ENCODE results near the gene C15orf39. TPM values are rescaled to one million over a fixed set of nuclear protein-coding genes. Genes with fewer than 3 reads are reported as not detected.

The C15orf39 gene
- total and polyA plus RNA-seq, 2 experiments from 2014 or later: 5.1 to 12.5 TPM

DNA sequence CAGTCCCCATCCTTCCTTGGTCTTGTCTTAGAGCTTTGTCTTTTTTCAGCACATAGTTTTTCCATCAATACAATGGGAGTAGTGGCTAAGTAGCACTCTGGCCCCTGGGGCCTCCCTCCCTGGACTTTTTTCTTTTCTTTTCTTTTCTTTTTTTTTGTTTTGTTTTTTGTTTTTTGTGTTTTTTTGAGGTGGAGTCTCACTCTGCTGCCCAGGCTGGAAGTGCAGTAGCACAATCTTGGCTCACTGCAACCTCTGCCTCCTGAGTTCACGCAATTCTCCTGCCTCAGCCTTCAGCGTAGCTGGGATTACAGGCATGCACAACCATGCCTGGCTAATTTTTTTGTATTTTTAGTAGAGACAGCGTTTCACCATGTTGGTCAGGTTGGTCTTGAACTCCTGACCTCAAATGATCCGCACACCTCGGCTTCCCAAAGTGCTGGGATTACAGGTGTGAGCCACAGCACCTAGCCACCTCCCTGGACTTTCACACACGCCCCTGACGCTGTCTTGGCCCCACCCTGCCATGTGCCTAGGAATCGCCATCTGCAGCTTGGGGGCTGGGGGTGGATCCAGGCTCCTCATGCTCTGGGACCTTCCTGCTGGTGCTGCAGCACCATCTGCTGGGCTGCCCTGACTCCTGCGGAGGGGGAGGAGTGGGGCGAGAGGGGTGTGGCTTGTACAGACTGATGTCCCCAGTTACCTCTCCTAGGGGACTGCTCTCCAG is 2.8 kb downstream of the C15orf39 start:
- Histone ChIP-seq H3K4me3 (peak overlapping the region; percentile 97), H2AFZ (no peak overlapping the region), H3K79me2 (ENCODE audit: insufficient read depth) (peaks cover 75% of the 10 kb centered on the region), H3K9me3 (ENCODE audit: low read depth) (no peaks in the 10 kb centered on the region), H4K20me1 (ENCODE audit: insufficient read depth) (peaks cover 11% of the 10 kb centered on the region; the same call in 1 of the 2 replicates), H3K36me3 (ENCODE audit: low read depth) (no peaks in the 10 kb centered on the region; the same call in 1 of the 2 replicates), H3K27me3 (replicated peaks; ENCODE audit: insufficient read depth) (no peaks in the 10 kb centered on the region), H3K4me2 (ENCODE audit: unreplicated experiment) (peak overlapping the region; percentile 91), H3K27ac (peak overlapping the region; percentile 98), H3F3A (ENCODE audit: insufficient read depth) (peaks cover 11% of the 10 kb centered on the region), H3K9me2 (ENCODE audit: insufficient read depth) (no peaks in the 10 kb centered on the region), H3K4me1 (ENCODE audit: insufficient read depth) (peaks cover 22% of the 10 kb centered on the region), H3K9ac (peak overlapping the region; percentile 100)
- TF ChIP-seq EZH2phosphoT487 (IDR thresholded peaks at IDR 0.05; ENCODE audit: insufficient read depth, low read depth) (no peak), EZH2 (IDR thresholded peaks at IDR 0.05; ENCODE audit: insufficient read depth, poor library complexity, severe bottlenecking) (no peak)
- DNase-seq: peak; percentile 96
- in situ Hi-C loops (cut with MboI): loop anchor here (5.0 kb wide), 1 partner anchor 177 kb away; no protein-coding TSS in a partner anchor
- WGBS, 2 experiments (ENCODE audit: low coverage in 1 of 2, low lambda C conversion rate in 2 of 2, missing lambda C conversion rate in 2 of 2): 9 to 10% methylated on average over 10 of the region's 10 CpGs

- Histone ChIP-seq H3K9me2 (ENCODE audit: insufficient read depth) (no peaks in the 10 kb centered on the region), H3K4me3 (no peak overlapping the region), H3F3A (ENCODE audit: insufficient read depth) (peaks cover 11% of the 10 kb centered on the region), H3K4me2 (ENCODE audit: unreplicated experiment) (no peak overlapping the region), H3K27ac (no peak overlapping the region), H4K20me1 (ENCODE audit: insufficient read depth) (peaks cover 13% of the 10 kb centered on the region; the same call in 1 of the 2 replicates), H3K4me1 (ENCODE audit: insufficient read depth) (peaks cover 22% of the 10 kb centered on the region), H3K9ac (no peak overlapping the region), H3K27me3 (replicated peaks; ENCODE audit: insufficient read depth) (no peaks in the 10 kb centered on the region), H3K36me3 (ENCODE audit: low read depth) (no peaks in the 10 kb centered on the region; the same call in 1 of the 2 replicates), H2AFZ (no peak overlapping the region), H3K9me3 (ENCODE audit: low read depth) (no peaks in the 10 kb centered on the region), H3K79me2 (ENCODE audit: insufficient read depth) (peaks cover 80% of the 10 kb centered on the region)
- TF ChIP-seq EZH2 (IDR thresholded peaks at IDR 0.05; ENCODE audit: insufficient read depth, poor library complexity, severe bottlenecking) (no peak), EZH2phosphoT487 (IDR thresholded peaks at IDR 0.05; ENCODE audit: insufficient read depth, low read depth) (no peak)
- DNase-seq: no peak
- in situ Hi-C loops (cut with MboI): loop anchor here (5.0 kb wide), 1 partner anchor 178 kb away; no protein-coding TSS in a partner anchor
- 25 to 29% methylated on average over 3 of the region's 3 CpGs for WGBS, 2 experiments (ENCODE audit: low coverage in 1 of 2, low lambda C conversion rate in 2 of 2, missing lambda C conversion rate in 2 of 2)
Observed at GRCh38 chr15:75205064-75205395, 3.3 kb downstream of the C15orf39 start.

GRCh38 chr15:75206006-75206405 is 4.3 kb downstream of the C15orf39 start:
- WGBS, 2 experiments (ENCODE audit: low coverage in 1 of 2, low lambda C conversion rate in 2 of 2, missing lambda C conversion rate in 2 of 2): 90 to 91% methylated on average over 11 of the region's 11 CpGs
- Histone ChIP-seq H3K4me3 (no peak overlapping the region), H3K4me2 (ENCODE audit: unreplicated experiment) (no peak overlapping the region), H3K27ac (no peak overlapping the region), H3K4me1 (ENCODE audit: insufficient read depth) (peaks cover 19% of the 10 kb centered on the region), H3K36me3 (ENCODE audit: low read depth) (no peaks in the 10 kb centered on the region; the same call in 1 of the 2 replicates), H3K9ac (no peak overlapping the region), H3K79me2 (ENCODE audit: insufficient read depth) (peaks cover 90% of the 10 kb centered on the region), H3F3A (ENCODE audit: insufficient read depth) (peaks cover 11% of the 10 kb centered on the region), H4K20me1 (ENCODE audit: insufficient read depth) (peaks cover 13% of the 10 kb centered on the region; the same call in 1 of the 2 replicates), H3K9me2 (ENCODE audit: insufficient read depth) (no peaks in the 10 kb centered on the region), H3K9me3 (ENCODE audit: low read depth) (no peaks in the 10 kb centered on the region), H3K27me3 (replicated peaks; ENCODE audit: insufficient read depth) (no peaks in the 10 kb centered on the region), H2AFZ (no peak overlapping the region)
- in situ Hi-C loops (cut with MboI): loop anchor here (5.0 kb wide), 1 partner anchor 179 kb away; no protein-coding TSS in a partner anchor
- TF ChIP-seq EZH2phosphoT487 (IDR thresholded peaks at IDR 0.05; ENCODE audit: insufficient read depth, low read depth): no peak
- no peak for TF ChIP-seq EZH2 (IDR thresholded peaks at IDR 0.05; ENCODE audit: insufficient read depth, poor library complexity, severe bottlenecking)
- DNase-seq: no peak

DNA sequence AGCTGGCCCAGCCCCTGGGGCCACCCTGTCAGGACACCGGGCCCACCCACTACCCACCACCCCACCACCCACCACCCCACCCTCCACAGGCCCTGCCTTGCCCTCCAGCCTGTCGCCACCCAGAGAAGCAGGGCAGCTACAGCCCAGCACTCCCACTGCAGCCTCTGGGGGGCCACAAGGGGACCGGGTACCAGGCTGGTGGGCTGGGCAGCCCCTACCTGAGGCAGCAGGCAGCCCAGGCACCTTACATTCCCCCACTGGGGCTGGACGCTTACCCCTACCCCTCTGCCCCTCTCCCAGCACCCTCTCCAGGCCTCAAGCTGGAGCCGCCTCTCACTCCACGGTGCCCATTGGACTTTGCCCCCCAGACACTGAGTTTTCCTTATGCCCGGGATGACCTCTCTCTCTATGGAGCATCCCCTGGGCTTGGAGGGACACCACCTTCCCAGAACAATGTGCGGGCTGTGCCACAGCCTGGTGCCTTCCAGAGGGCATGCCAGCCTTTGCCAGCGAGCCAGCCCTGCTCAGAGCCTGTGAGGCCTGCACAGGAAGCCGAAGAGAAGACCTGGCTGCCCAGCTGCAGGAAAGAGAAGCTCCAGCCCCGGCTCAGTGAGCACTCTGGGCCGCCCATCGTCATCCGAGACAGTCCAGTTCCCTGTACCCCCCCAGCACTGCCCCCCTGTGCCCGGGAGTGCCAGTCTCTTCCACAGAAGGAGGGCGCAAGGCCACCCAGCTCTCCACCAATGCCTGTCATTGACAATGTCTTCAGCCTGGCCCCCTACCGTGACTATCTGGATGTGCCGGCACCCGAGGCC is 5.3 kb downstream of the C15orf39 start:
- Histone ChIP-seq H2AFZ (no peak overlapping the region), H3K9me3 (ENCODE audit: low read depth) (no peaks in the 10 kb centered on the region), H3K27ac (no peak overlapping the region), H3K27me3 (replicated peaks; ENCODE audit: insufficient read depth) (no peaks in the 10 kb centered on the region), H3K36me3 (ENCODE audit: low read depth) (no peaks in the 10 kb centered on the region; the same call in 1 of the 2 replicates), H3F3A (ENCODE audit: insufficient read depth) (peaks cover 11% of the 10 kb centered on the region), H3K79me2 (ENCODE audit: insufficient read depth) (peaks cover 100% of the 10 kb centered on the region), H3K4me1 (ENCODE audit: insufficient read depth) (peaks cover 16% of the 10 kb centered on the region), H3K4me3 (no peak overlapping the region), H3K9me2 (ENCODE audit: insufficient read depth) (no peaks in the 10 kb centered on the region), H3K4me2 (ENCODE audit: unreplicated experiment) (no peak overlapping the region), H4K20me1 (ENCODE audit: insufficient read depth) (peaks cover 13% of the 10 kb centered on the region; the same call in 1 of the 2 replicates), H3K9ac (no peak overlapping the region)
- no peak for DNase-seq
- WGBS, 2 experiments (ENCODE audit: low coverage in 1 of 2, low lambda C conversion rate in 2 of 2, missing lambda C conversion rate in 2 of 2): 69% methylated on average over 18 to 19 of the region's 19 CpGs
- in situ Hi-C loops (cut with MboI): loop anchor here (5.0 kb wide), 1 partner anchor 180 kb away; no protein-coding TSS in a partner anchor
- TF ChIP-seq EZH2 (IDR thresholded peaks at IDR 0.05; ENCODE audit: insufficient read depth, poor library complexity, severe bottlenecking) (no peak), EZH2phosphoT487 (IDR thresholded peaks at IDR 0.05; ENCODE audit: insufficient read depth, low read depth) (no peak)

Data from GM23248 (cell line).